Gastroesophageal sphincter (tissue), 3 donors: ENCODE results near the gene CEP131.

Experiments
- CTCF ChIP-seq, 4 experiments: fragments of 200-600 bp in 2 of 4; fragments of 450-650 bp in 2 of 4; sonication (generic) in 1 of 4; IDR thresholded peaks; one replicate each; pipeline ENCODE4 v1.5.1; 2017 to 2019; ENCODE audit warnings: antibody characterized with exemption in 4 of 4, mild to moderate bottlenecking in 2 of 4, moderate library complexity in 2 of 4
- EP300 ChIP-seq: sonication (generic); formaldehyde crosslinking; IDR thresholded peaks from one replicate; pipeline ENCODE4 v1.6.1; 2017; ENCODE audit warnings: antibody characterized with exemption, mild to moderate bottlenecking
- POLR2A ChIP-seq, 2 donors: fragments of 450-650 bp; IDR thresholded peaks; one replicate each; pipeline ENCODE4 v1.6.1; 2017; ENCODE audit warnings: antibody characterized with exemption in 2 of 2, mild to moderate bottlenecking in 2 of 2, moderate library complexity in 1 of 2
- POLR2AphosphoS5 ChIP-seq: sonication (generic); formaldehyde crosslinking; IDR thresholded peaks from one replicate; pipeline ENCODE4 v1.6.1; 2017; ENCODE audit warnings: antibody characterized with exemption

- TF ChIP-seq EP300 (no peak), CTCF (IDR thresholded peaks at IDR 0.05) (no peak), POLR2A (IDR thresholded peaks at IDR 0.05) (no peak), POLR2AphosphoS5 (no peak)
These were observed 3.1 kb downstream of the CEP131 start for GRCh38 chr17:81219476-81220180.
